ENCODE data around the gene CDH4. TPM values are rescaled to one million over a fixed set of nuclear protein-coding genes. Genes with fewer than 3 reads are reported as not detected.

CDH4 gene
- total RNA-seq, 1 donor from 2014 or later = not detected

GRCh38 chr20:61663521-61664425, 411.7 kb downstream of the CDH4 start:
- H3K36me3 ChIP-seq = no peaks in the 10 kb centered on the region
- no peak for TF ChIP-seq CTCF (IDR thresholded peaks at IDR 0.05)
- H3K27ac ChIP-seq = no peak overlapping the region
- DNase-seq (ENCODE audit: low spot score in 2 of 2) = no peak
- no peak overlapping the region for H3K4me3 ChIP-seq
- H3K27me3 ChIP-seq = no peaks in the 10 kb centered on the region
- H3K4me1 ChIP-seq = no peaks in the 10 kb centered on the region
- no peaks in the 10 kb centered on the region for H3K9me3 ChIP-seq
- intact Hi-C loops (cut with DNase I) = no loop called here

- H3K36me3 ChIP-seq = no peaks in the 10 kb centered on the region
- intact Hi-C loops (cut with DNase I) = no loop called here
- H3K4me1 ChIP-seq = no peaks in the 10 kb centered on the region
- no peak for TF ChIP-seq CTCF (IDR thresholded peaks at IDR 0.05)
- H3K27me3 ChIP-seq = no peaks in the 10 kb centered on the region
- H3K27ac ChIP-seq = no peak overlapping the region
- DNase-seq (ENCODE audit: low spot score in 2 of 2) = no peak
- H3K9me3 ChIP-seq = no peaks in the 10 kb centered on the region
- no peak overlapping the region for H3K4me3 ChIP-seq
Measured at GRCh38 chr20:61664556-61665320, 412.7 kb downstream of the CDH4 start.

- Histone ChIP-seq H3K4me1 (no peaks in the 10 kb centered on the region), H3K9me3 (no peaks in the 10 kb centered on the region), H3K36me3 (no peaks in the 10 kb centered on the region), H3K4me3 (no peak overlapping the region), H3K27me3 (no peaks in the 10 kb centered on the region), H3K27ac (no peak overlapping the region)
- TF ChIP-seq CTCF (IDR thresholded peaks at IDR 0.05) = no peak
- intact Hi-C loops (cut with DNase I) = no loop called here
- no peak for DNase-seq (ENCODE audit: low spot score in 2 of 2)
Measured at GRCh38 chr20:61665528-61666470, 413.7 kb downstream of the CDH4 start.

- no peak for DNase-seq (ENCODE audit: low spot score in 2 of 2)
- Histone ChIP-seq H3K36me3 (no peaks in the 10 kb centered on the region), H3K4me3 (no peak overlapping the region), H3K9me3 (no peaks in the 10 kb centered on the region), H3K27ac (no peak overlapping the region), H3K4me1 (no peaks in the 10 kb centered on the region), H3K27me3 (no peaks in the 10 kb centered on the region)
- intact Hi-C loops (cut with DNase I) = no loop called here
- TF ChIP-seq CTCF (IDR thresholded peaks at IDR 0.05) = no peak
Measured at GRCh38 chr20:61666471-61666832, 414.4 kb downstream of the CDH4 start.

- no peak for DNase-seq (ENCODE audit: low spot score in 2 of 2)
- TF ChIP-seq CTCF (IDR thresholded peaks at IDR 0.05) = no peak
- intact Hi-C loops (cut with DNase I) = no loop called here
- H3K4me1 ChIP-seq = no peaks in the 10 kb centered on the region
- no peaks in the 10 kb centered on the region for H3K36me3 ChIP-seq
- H3K9me3 ChIP-seq = no peaks in the 10 kb centered on the region
- H3K27me3 ChIP-seq = no peaks in the 10 kb centered on the region
- H3K4me3 ChIP-seq = no peak overlapping the region
- H3K27ac ChIP-seq = no peak overlapping the region
Measured at GRCh38 chr20:61667056-61667792, 415.2 kb downstream of the CDH4 start.
